Testis (tissue), 2 donors: ENCODE measurements around the gene POR.

Source experiments
- POLR2A ChIP-seq: fragments of 450-650 bp; IDR thresholded peaks from one replicate; pipeline ENCODE4 v1.6.1; 2017; ENCODE audit warnings: antibody characterized with exemption, mild to moderate bottlenecking, moderate library complexity
- TF ChIP-seq, protein P1 (sequence below), 3 experiments: fragments of 450-650 bp in 2 of 3; fragments of 200-600 bp in 1 of 3; sonication (generic) in 1 of 3; IDR thresholded peaks; one replicate each; pipeline ENCODE4 v1.5.1; 2016 to 2019; ENCODE audit warnings: antibody characterized with exemption in 3 of 3, mild to moderate bottlenecking in 2 of 3, moderate library complexity in 1 of 3

DNA sequence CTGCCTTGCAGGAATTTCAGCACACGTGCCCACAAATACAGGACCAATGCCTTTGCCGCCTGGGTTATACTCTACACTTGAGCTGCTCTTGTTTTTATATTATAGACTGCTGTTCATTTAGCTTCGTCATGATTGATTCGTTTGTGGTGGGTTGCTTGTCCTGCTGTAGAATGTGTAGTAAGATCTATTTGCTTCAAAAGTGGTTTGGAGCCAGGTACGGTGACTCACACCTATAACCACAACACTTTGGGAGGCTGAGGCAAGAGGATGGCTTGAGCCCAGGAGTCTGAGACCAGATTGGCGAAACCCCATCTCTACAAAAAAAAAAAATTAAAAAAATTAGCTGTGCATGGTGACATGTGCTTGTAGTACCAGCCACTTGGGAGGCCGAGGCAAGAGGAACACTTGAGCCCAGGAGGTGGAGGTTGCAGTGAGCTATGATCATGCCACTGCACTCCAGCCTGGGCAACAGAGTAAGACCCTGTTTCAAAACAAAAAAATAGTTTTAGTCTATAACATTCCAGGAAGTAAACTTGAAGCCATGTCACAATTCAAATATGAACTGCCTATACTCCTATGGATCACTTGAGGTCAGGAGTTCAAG, 45.1 kb upstream of the POR start:
- TF ChIP-seq, protein P1, sequence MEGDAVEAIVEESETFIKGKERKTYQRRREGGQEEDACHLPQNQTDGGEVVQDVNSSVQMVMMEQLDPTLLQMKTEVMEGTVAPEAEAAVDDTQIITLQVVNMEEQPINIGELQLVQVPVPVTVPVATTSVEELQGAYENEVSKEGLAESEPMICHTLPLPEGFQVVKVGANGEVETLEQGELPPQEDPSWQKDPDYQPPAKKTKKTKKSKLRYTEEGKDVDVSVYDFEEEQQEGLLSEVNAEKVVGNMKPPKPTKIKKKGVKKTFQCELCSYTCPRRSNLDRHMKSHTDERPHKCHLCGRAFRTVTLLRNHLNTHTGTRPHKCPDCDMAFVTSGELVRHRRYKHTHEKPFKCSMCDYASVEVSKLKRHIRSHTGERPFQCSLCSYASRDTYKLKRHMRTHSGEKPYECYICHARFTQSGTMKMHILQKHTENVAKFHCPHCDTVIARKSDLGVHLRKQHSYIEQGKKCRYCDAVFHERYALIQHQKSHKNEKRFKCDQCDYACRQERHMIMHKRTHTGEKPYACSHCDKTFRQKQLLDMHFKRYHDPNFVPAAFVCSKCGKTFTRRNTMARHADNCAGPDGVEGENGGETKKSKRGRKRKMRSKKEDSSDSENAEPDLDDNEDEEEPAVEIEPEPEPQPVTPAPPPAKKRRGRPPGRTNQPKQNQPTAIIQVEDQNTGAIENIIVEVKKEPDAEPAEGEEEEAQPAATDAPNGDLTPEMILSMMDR (IDR thresholded peaks at IDR 0.05): no peak
- no peak for TF ChIP-seq POLR2A
